Skeletal muscle cell (primary cell): ENCODE data around the gene PARP12.
"Not testable (repeated sequence)": the region's sequence is repeated elsewhere in the genome, so short reads cannot be mapped to it uniquely, and the experiment has no call there.

Source experiments
- DNase-seq: peaks from one replicate; pipeline ENCODE4 v3.0.0-alpha.2; 2010; ENCODE audit warnings: low read depth
- H3K4me3 ChIP-seq: 2 replicates; pipeline ENCODE4 v1.5.1; 2011; ENCODE audit warnings: low read depth, mild to moderate bottlenecking, control low read depth, low read length, moderate library complexity

Gene PARP12

GRCh38 chr7:140062528-140063299 lies at the start of gene PARP12:
Gene PARP12, minus strand, starts transcription at chr7:140062951. Its CDS starts 104 bp downstream, at chr7:140062847.
- peak; percentile 31 for DNase-seq
- peak within 1 kb of the TSS; percentile 67 for H3K4me3 ChIP-seq

- DNase-seq, H3K4me3 ChIP-seq: not testable (repeated sequence)
Observed at GRCh38 chr7:140108777-140109176, 46.0 kb upstream of the PARP12 start.

GRCh38 chr7:140096459-140096858 lies 33.7 kb upstream of the PARP12 start:
- H3K4me3 ChIP-seq, result no peak overlapping the region
- DNase-seq, result no peak

- H3K4me3 ChIP-seq, result no peak overlapping the region
- no peak for DNase-seq
Observed at GRCh38 chr7:140093375-140093774, 30.6 kb upstream of the PARP12 start.

GRCh38 chr7:140085447-140085846 lies 22.7 kb upstream of the PARP12 start:
- H3K4me3 ChIP-seq, result no peak overlapping the region
- DNase-seq, result no peak

- H3K4me3 ChIP-seq, result no peak overlapping the region
- DNase-seq, result no peak
Observed at GRCh38 chr7:140084972-140085371, 22.2 kb upstream of the PARP12 start.

- no peak for DNase-seq
- no peak overlapping the region for H3K4me3 ChIP-seq
Observed at GRCh38 chr7:140084142-140084655, 21.4 kb upstream of the PARP12 start.

- DNase-seq, result no peak
- H3K4me3 ChIP-seq, result no peak overlapping the region
Observed at GRCh38 chr7:140082770-140083169, 20.0 kb upstream of the PARP12 start.

- DNase-seq, result no peak
- H3K4me3 ChIP-seq, result no peak overlapping the region
Observed at GRCh38 chr7:140081774-140082425, 19.1 kb upstream of the PARP12 start.

- no peak overlapping the region for H3K4me3 ChIP-seq
- no peak for DNase-seq
Observed at GRCh38 chr7:140080919-140081318, 18.2 kb upstream of the PARP12 start.

GRCh38 chr7:140079121-140079536 lies 16.4 kb upstream of the PARP12 start:
- peak; percentile 49 for DNase-seq
- H3K4me3 ChIP-seq, result no peak overlapping the region

- H3K4me3 ChIP-seq, result no peak overlapping the region
- no peak for DNase-seq
Observed at GRCh38 chr7:140078392-140078791, 15.6 kb upstream of the PARP12 start.

- no peak for DNase-seq
- no peak overlapping the region for H3K4me3 ChIP-seq
Observed at GRCh38 chr7:140074780-140075179, 12.0 kb upstream of the PARP12 start.

GRCh38 chr7:140070546-140070945 lies 7.8 kb upstream of the PARP12 start:
- H3K4me3 ChIP-seq, result no peak overlapping the region
- DNase-seq, result no peak

GRCh38 chr7:140069298-140069949 lies 6.7 kb upstream of the PARP12 start:
- DNase-seq, result no peak
- H3K4me3 ChIP-seq, result no peak overlapping the region

GRCh38 chr7:140068033-140068432 lies 5.3 kb upstream of the PARP12 start:
- DNase-seq, result no peak
- H3K4me3 ChIP-seq, result no peak overlapping the region

- no peak for DNase-seq
- H3K4me3 ChIP-seq, result no peak overlapping the region
Observed at GRCh38 chr7:140067052-140067451, 4.3 kb upstream of the PARP12 start.

GRCh38 chr7:140062118-140062527 lies 628 bp downstream of the PARP12 start:
- no peak for DNase-seq
- H3K4me3 ChIP-seq, result peak overlapping the region; percentile 67

- no peak for DNase-seq
- H3K4me3 ChIP-seq, result no peak overlapping the region
Observed at GRCh38 chr7:140061607-140061930, 1.2 kb downstream of the PARP12 start.

- no peak overlapping the region for H3K4me3 ChIP-seq
- peak; percentile 49 for DNase-seq
Observed at GRCh38 chr7:140060788-140061606, 1.8 kb downstream of the PARP12 start.
